HepG2 (cell line): ENCODE results near the gene ANKRA2. TPM values are rescaled to one million over a fixed set of nuclear protein-coding genes. Genes with fewer than 3 reads are reported as not detected.

Source experiments
- CENPBD1 ChIP-seq: sonication (generic); formaldehyde crosslinking; IDR thresholded peaks from 2 replicates; pipeline ENCODE4 v1.8.0; 2022; ENCODE audit warnings: missing genetic modification reagents, low read depth, mild to moderate bottlenecking, borderline replicate concordance
- DZIP1 ChIP-seq: sonication (generic); formaldehyde crosslinking; IDR thresholded peaks from 2 replicates; pipeline ENCODE4 v1.5.0; 2020; ENCODE audit warnings: mild to moderate bottlenecking, missing genetic modification reagents
- FLYWCH1 ChIP-seq: sonication (generic); formaldehyde crosslinking; IDR thresholded peaks from 2 replicates; pipeline ENCODE4 v1.8.1; 2023; ENCODE audit warnings: mild to moderate bottlenecking, missing genetic modification reagents
- GZF1 ChIP-seq: sonication (generic); formaldehyde crosslinking; IDR thresholded peaks from 2 replicates; pipeline ENCODE4 v1.5.1; 2020; ENCODE audit warnings: mild to moderate bottlenecking, missing genetic modification reagents
- HBP1 ChIP-seq: IDR thresholded peaks from 2 replicates; pipeline ENCODE4 v1.6.1; 2016; ENCODE audit warnings: low read depth, control low read depth
- HOXA7 ChIP-seq: sonication (generic); formaldehyde crosslinking; IDR thresholded peaks from 2 replicates; pipeline ENCODE4 v1.8.1; 2022; ENCODE audit warnings: mild to moderate bottlenecking, missing genetic modification reagents, moderate library complexity
- IRX3 ChIP-seq: sonication (generic); formaldehyde crosslinking; IDR thresholded peaks from 2 replicates; pipeline ENCODE4 v1.8.1; 2023; ENCODE audit warnings: mild to moderate bottlenecking, low read depth, missing genetic modification reagents, borderline replicate concordance
- ISL2 ChIP-seq: sonication (generic); formaldehyde crosslinking; IDR thresholded peaks from 2 replicates; pipeline ENCODE4 v1.5.0; 2020; ENCODE audit warnings: missing genetic modification reagents
- KDM5B ChIP-seq: sonication (generic); formaldehyde crosslinking; IDR thresholded peaks from 2 replicates; pipeline ENCODE4 v1.4.0; 2020; ENCODE audit warnings: missing genetic modification reagents, mild to moderate bottlenecking, borderline replicate concordance
- KLF11 ChIP-seq: IDR thresholded peaks from 2 replicates; pipeline ENCODE4 v1.6.1; 2016; ENCODE audit warnings: missing compliant biosample characterization
- MEIS2 ChIP-seq: sonication (generic); formaldehyde crosslinking; IDR thresholded peaks from 2 replicates; pipeline ENCODE4 v1.9.0; 2021; ENCODE audit warnings: mild to moderate bottlenecking, missing genetic modification reagents
- NFATC3 ChIP-seq: sonication (generic); formaldehyde crosslinking; IDR thresholded peaks from 2 replicates; pipeline ENCODE4 v1.5.1; 2020; ENCODE audit warnings: mild to moderate bottlenecking, missing genetic modification reagents
- PAWR ChIP-seq: sonication (generic); formaldehyde crosslinking; IDR thresholded peaks from 2 replicates; pipeline ENCODE4 v1.4.0; 2020; ENCODE audit warnings: missing genetic modification reagents, mild to moderate bottlenecking, borderline replicate concordance
- PHF5A ChIP-seq: IDR thresholded peaks from one replicate; pipeline ENCODE4 v1.6.1; 2018; ENCODE audit warnings: low read depth, missing genetic modification reagents; ENCODE audit not compliant: unreplicated experiment
- RORA ChIP-seq: sonication (generic); formaldehyde crosslinking; IDR thresholded peaks from 2 replicates; pipeline ENCODE4 v1.5.0; 2020; ENCODE audit warnings: mild to moderate bottlenecking, missing genetic modification reagents, moderate library complexity
- SNAPC5 ChIP-seq: sonication (generic); formaldehyde crosslinking; IDR thresholded peaks from 2 replicates; pipeline ENCODE4 v1.8.1; 2023; ENCODE audit warnings: mild to moderate bottlenecking, missing genetic modification reagents, borderline replicate concordance
- TBL1XR1 ChIP-seq: fragments of 150-350 bp; IDR thresholded peaks from 2 replicates; pipeline ENCODE4 v1.6.1; 2014; ENCODE audit warnings: borderline replicate concordance, low read length; ENCODE audit not compliant: partially characterized antibody
- TCF7 ChIP-seq: sonication (generic); IDR thresholded peaks from 2 replicates; pipeline ENCODE4 v1.6.1; 2016; ENCODE audit warnings: antibody characterized with exemption, low read depth
- ZBTB3 ChIP-seq: sonication (generic); formaldehyde crosslinking; IDR thresholded peaks from 2 replicates; pipeline ENCODE4 v1.4.0; 2020; ENCODE audit warnings: low read depth, mild to moderate bottlenecking, moderate library complexity, missing genetic modification reagents, borderline replicate concordance
- ZFAT ChIP-seq: sonication (generic); formaldehyde crosslinking; conservative IDR thresholded peaks from 2 replicates; pipeline ENCODE4 v1.8.1; 2023; ENCODE audit warnings: missing genetic modification reagents, inconsistent platforms
- ZNF224 ChIP-seq: sonication (generic); formaldehyde crosslinking; IDR thresholded peaks from 2 replicates; pipeline ENCODE4 v1.5.0; 2020; ENCODE audit warnings: mild to moderate bottlenecking, missing genetic modification reagents
- ZNF546 ChIP-seq: sonication (generic); formaldehyde crosslinking; conservative IDR thresholded peaks from 2 replicates; pipeline ENCODE4 v1.8.1; 2023; ENCODE audit warnings: mild to moderate bottlenecking, missing genetic modification reagents
- ZNF558 ChIP-seq: sonication (generic); formaldehyde crosslinking; IDR thresholded peaks from 2 replicates; pipeline ENCODE4 v1.9.0; 2022; ENCODE audit warnings: mild to moderate bottlenecking, missing genetic modification reagents, borderline replicate concordance
- ZNF598 ChIP-seq: sonication (generic); formaldehyde crosslinking; IDR thresholded peaks from 2 replicates; pipeline ENCODE4 v1.5.1; 2020; ENCODE audit warnings: mild to moderate bottlenecking, missing genetic modification reagents, borderline replicate concordance
- ZNF652 ChIP-seq: IDR thresholded peaks from 2 replicates; pipeline ENCODE4 v1.6.1; 2016; ENCODE audit warnings: low read depth, borderline replicate concordance
- polyA plus RNA-seq, 8 experiments: library from polyadenylated mRNA; depleted of rRNA in 3 of 8; stranded (reverse) in 7 of 8; unstranded in 1 of 8; fragments of >200 nt; fragmentation: Illumina TruSeq in 4 of 8; extraction: Trizol in 4 of 8; gene quantifications; 2 replicates each; pipeline versions ENCODE4 v1.2.1 to v1.2.3, GENCODE V29; 2011 to 2016; ENCODE audit warnings: low read depth in 4 of 8, missing spikeins in 1 of 8, mixed read lengths in 1 of 8; ENCODE audit not compliant: insufficient read depth in 1 of 8
- total RNA-seq, 5 experiments: library from RNA; depleted of rRNA; stranded (reverse); fragments of >200 nt; fragmentation: Illumina TruSeq; extraction: Trizol; gene quantifications; 2 replicates each; pipeline ENCODE4 v1.2.3, GENCODE V29; 2016; ENCODE audit warnings: low read depth in 1 of 5

The ANKRA2 gene
- total and polyA plus RNA-seq, 2 of the 13 experiments (the other 11 are each of a cell fraction or from before 2014, with no cell fraction given): 23.6 to 33.6 TPM

GRCh38 chr5:73544429-73545402 is 20.7 kb downstream of the ANKRA2 start (continued):
- TF ChIP-seq TBL1XR1: peak; percentile 92
- TF ChIP-seq MEIS2: no peak
- TF ChIP-seq CENPBD1 (CRISPR knock-in tag): no peak
- TF ChIP-seq HBP1: peak; percentile 34; the same call in 1 of the 2 replicates
- TF ChIP-seq GZF1 (CRISPR knock-in tag): no peak
- no peak for TF ChIP-seq IRX3 (CRISPR knock-in tag)
- no peak for TF ChIP-seq PAWR (CRISPR knock-in tag)
- TF ChIP-seq HOXA7 (CRISPR knock-in tag): no peak
- no peak for TF ChIP-seq ZNF558 (CRISPR knock-in tag)
- no peak for TF ChIP-seq KDM5B (CRISPR knock-in tag)
- TF ChIP-seq FLYWCH1 (CRISPR knock-in tag): no peak
- TF ChIP-seq ZNF224: no peak
- no peak for TF ChIP-seq DZIP1 (CRISPR knock-in tag)
- no peak for TF ChIP-seq NFATC3 (CRISPR knock-in tag)
- no peak for TF ChIP-seq RORA (CRISPR knock-in tag)
- TF ChIP-seq ZNF652 (CRISPR knock-in tag): no peak
- TF ChIP-seq ZFAT (CRISPR knock-in tag): no peak
- TF ChIP-seq ZNF546 (CRISPR knock-in tag): no peak
- peak; percentile 96 for TF ChIP-seq TCF7
- 0 out of 2 replicates have a peak, but pooled peaks have one; percentile 81 for TF ChIP-seq SNAPC5 (CRISPR knock-in tag)
- TF ChIP-seq ISL2 (CRISPR knock-in tag): peak; percentile 96
- no peak for TF ChIP-seq KLF11 (CRISPR knock-in tag)
- peak; percentile 83; the same call in 1 of the 2 replicates for TF ChIP-seq ZBTB3 (CRISPR knock-in tag)
- no peak for TF ChIP-seq ZNF598
- peak; percentile 93 for TF ChIP-seq PHF5A (CRISPR knock-in tag)
